GM08714 (cell line): ENCODE measurements around the gene PLA2G2D.

Source experiments
- H3K4me3 ChIP-seq: fragments of 200-500 bp; sonication (Bioruptor generic); 2 replicates; pipeline ENCODE4 v1.5.1; 2014; ENCODE audit warnings: mild to moderate bottlenecking, low read length, inconsistent platforms
- ZNF274 ChIP-seq: IDR thresholded peaks from 2 replicates; pipeline ENCODE4 v1.6.1; 2012; ENCODE audit warnings: mild to moderate bottlenecking, low read depth, low read length

PLA2G2D gene

GRCh38 chr1:20119347-20119746 lies at the start of gene PLA2G2D:
Gene PLA2G2D, minus strand, starts transcription at chr1:20119536. Its CDS starts 38 bp downstream, at chr1:20119498.
- no peak for TF ChIP-seq ZNF274

GRCh38 chr1:20168564-20169491 lies 49.5 kb upstream of the PLA2G2D start:
- no peak for TF ChIP-seq ZNF274
- H3K4me3 ChIP-seq: no peak overlapping the region

More at GRCh38 chr1:20119347-20119746, at the start of gene PLA2G2D:
- H3K4me3 ChIP-seq: no peak within 1 kb of the TSS

- H3K4me3 ChIP-seq: no peak overlapping the region
- no peak for TF ChIP-seq ZNF274
These were observed 47.8 kb upstream of the PLA2G2D start for GRCh38 chr1:20167126-20167525.

GRCh38 chr1:20166051-20166450 lies 46.7 kb upstream of the PLA2G2D start:
- H3K4me3 ChIP-seq: no peak overlapping the region
- TF ChIP-seq ZNF274: no peak

GRCh38 chr1:20165522-20165951 lies 46.2 kb upstream of the PLA2G2D start:
- no peak overlapping the region for H3K4me3 ChIP-seq
- no peak for TF ChIP-seq ZNF274

- no peak overlapping the region for H3K4me3 ChIP-seq
- TF ChIP-seq ZNF274: no peak
These were observed 45.4 kb upstream of the PLA2G2D start for GRCh38 chr1:20164694-20165202.

- no peak overlapping the region for H3K4me3 ChIP-seq
- no peak for TF ChIP-seq ZNF274
These were observed 40.7 kb upstream of the PLA2G2D start for GRCh38 chr1:20160034-20160433.

GRCh38 chr1:20158358-20159070 lies 39.2 kb upstream of the PLA2G2D start:
- TF ChIP-seq ZNF274: no peak
- no peak overlapping the region for H3K4me3 ChIP-seq

- H3K4me3 ChIP-seq: no peak overlapping the region
- no peak for TF ChIP-seq ZNF274
These were observed 35.0 kb upstream of the PLA2G2D start for GRCh38 chr1:20154301-20154831.

GRCh38 chr1:20153000-20153418 lies 33.7 kb upstream of the PLA2G2D start:
- no peak for TF ChIP-seq ZNF274
- H3K4me3 ChIP-seq: no peak overlapping the region

- H3K4me3 ChIP-seq: no peak overlapping the region
- no peak for TF ChIP-seq ZNF274
These were observed 33.2 kb upstream of the PLA2G2D start for GRCh38 chr1:20152599-20152930.

GRCh38 chr1:20151906-20152598 lies 32.7 kb upstream of the PLA2G2D start:
- H3K4me3 ChIP-seq: peak overlapping the region; percentile 6; the same call in 1 of the 2 replicates
- TF ChIP-seq ZNF274: no peak

- TF ChIP-seq ZNF274: no peak
- H3K4me3 ChIP-seq: no peak overlapping the region
These were observed 31.6 kb upstream of the PLA2G2D start for GRCh38 chr1:20150969-20151368.

- H3K4me3 ChIP-seq: no peak overlapping the region
- no peak for TF ChIP-seq ZNF274
These were observed 31.0 kb upstream of the PLA2G2D start for GRCh38 chr1:20150326-20150705.
